ENCODE results near the gene PCYT2.

DNA sequence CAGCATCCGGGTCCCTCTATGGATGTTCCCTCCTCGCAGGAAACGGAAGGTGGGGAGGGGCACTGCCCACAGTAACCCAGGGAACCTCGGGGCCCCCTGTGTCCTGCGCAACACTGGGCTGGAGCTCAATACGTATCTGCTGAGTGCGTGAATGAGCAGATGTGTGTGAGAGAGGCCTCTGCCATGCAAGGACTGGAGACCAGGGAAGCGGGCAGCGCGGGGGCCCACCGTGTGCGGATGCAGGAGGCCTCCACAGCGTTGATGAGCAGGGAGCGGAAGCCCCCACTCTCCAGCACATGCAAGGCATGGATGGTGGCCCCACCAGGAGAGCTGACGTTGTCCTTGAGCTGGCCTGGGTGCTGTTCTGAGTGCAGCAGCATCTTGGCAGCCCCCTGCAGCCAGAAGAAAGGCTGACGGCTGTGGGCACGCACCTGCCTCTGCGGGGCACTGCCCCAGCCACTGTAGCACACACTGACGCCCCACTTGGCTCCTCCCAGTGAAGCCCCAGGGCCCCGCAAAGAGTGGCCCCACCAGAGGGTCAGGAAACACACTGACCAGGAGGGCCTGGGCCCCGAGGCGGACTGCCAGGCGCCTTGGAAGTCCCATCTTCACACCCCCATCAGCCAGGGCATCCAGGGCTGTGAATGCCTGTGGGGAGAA is 23.0 kb upstream of the PCYT2 start:
- TF ChIP-seq EZH2 (IDR thresholded peaks at IDR 0.05; ENCODE audit: borderline replicate concordance, low read depth, low read length, severe bottlenecking) (no peak), CTCF (IDR thresholded peaks at IDR 0.05; ENCODE audit: extremely low read depth in 1 of 2, insufficient read depth in 1 of 2, low read depth in 1 of 2, low read length in 2 of 2) (no peak), POLR2AphosphoS5 (IDR thresholded peaks at IDR 0.05; ENCODE audit: insufficient read depth, low read depth, low read length) (no peak), POLR2A (IDR thresholded peaks at IDR 0.05; ENCODE audit: low read depth, low read length) (no peak), GATA2 (IDR thresholded peaks at IDR 0.05; ENCODE audit: insufficient read depth, insufficient read length, low read depth, low read length) (no peak), FOS (IDR thresholded peaks at IDR 0.05; ENCODE audit: borderline replicate concordance, insufficient read depth, low read length) (no peak), JUN (IDR thresholded peaks at IDR 0.05; ENCODE audit: borderline replicate concordance, insufficient read depth, insufficient read length, low read depth) (no peak), MYC (IDR thresholded peaks at IDR 0.05; ENCODE audit: low read depth, low read length) (no peak)
- TF ChIP-seq, protein P1, sequence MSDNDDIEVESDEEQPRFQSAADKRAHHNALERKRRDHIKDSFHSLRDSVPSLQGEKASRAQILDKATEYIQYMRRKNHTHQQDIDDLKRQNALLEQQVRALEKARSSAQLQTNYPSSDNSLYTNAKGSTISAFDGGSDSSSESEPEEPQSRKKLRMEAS (IDR thresholded peaks at IDR 0.05; ENCODE audit: insufficient read depth, insufficient read length) = no peak

All from endothelial cell of umbilical vein (primary cell).